Motor neuron (in vitro differentiated cells): ENCODE measurements around the gene UNC13C. TPM values are rescaled to one million over a fixed set of nuclear protein-coding genes. Genes with fewer than 3 reads are reported as not detected.
A peak's percentile ranks its signal among the peaks of the same experiment; 100 is the strongest.
"Not testable (repeated sequence)": the region's sequence is repeated elsewhere in the genome, so short reads cannot be mapped to it uniquely, and the experiment has no call there.

Source experiments
- ATAC-seq, 8 experiments: fragments of 200-7000 bp; cut with Tn5 transposase; replicated peaks in 6 of 8; 2 replicates each; pipeline ENCODE4 v1.8.0; 2021; ENCODE audit warnings: mild to moderate bottlenecking in 8 of 8, moderate library complexity in 8 of 8
- H3K27ac ChIP-seq, 2 donors: fragments of 250-450 bp; sonication (Bioruptor Pico); 2 replicates each; pipeline ENCODE4 v1.9.0; 2021; ENCODE audit warnings: antibody characterized with exemption in 2 of 2, mild to moderate bottlenecking in 2 of 2, moderate library complexity in 1 of 2
- H3K4me1 ChIP-seq, 2 donors: fragments of 250-450 bp; sonication (Bioruptor Pico); replicated peaks in 1 of 2; 2 replicates each; pipeline ENCODE4 v1.6.1; 2021; ENCODE audit warnings: antibody characterized with exemption in 2 of 2, mild to moderate bottlenecking in 2 of 2, moderate library complexity in 1 of 2
- H3K4me3 ChIP-seq, 5 donors: fragments of 250-450 bp; sonication (Bioruptor Pico); 2 replicates each; pipeline ENCODE4 v1.9.0; 2021; ENCODE audit warnings: antibody characterized with exemption in 5 of 5, mild to moderate bottlenecking in 5 of 5, moderate library complexity in 4 of 5
- WGBS, 10 experiments: fragments of 450-650 bp; shearing (Covaris generic); methylation state at CpG; one replicate each; pipeline ENCODE4 v1.0.0; 2022; 5-methylcytosine and 5-hydroxymethylcytosine counted together
- in situ Hi-C, 9 experiments: fragments of 400-800 bp; cut with MboI; loops; one replicate each; pipeline ENCODE4 v1.15.0; 2021; ENCODE audit warnings: low sequenced_read_pairs in 9 of 9, low pct_unique_long_range_greater_than_20kb in 2 of 9; ENCODE audit not compliant: unreplicated experiment in 9 of 9
- total RNA-seq, 8 experiments: library from RNA; unstranded; fragments of 300-600 nt; gene quantifications; 2 replicates each; pipeline versions ENCODE4 v1.2.3 to v1.2.4, GENCODE V29; 2022

The UNC13C gene
- 1 to 10 TPM in 1 of 8 experiments, under 1 TPM in 5, not detected in 2; 0.10 to 1.1 (median 0.26) TPM for total RNA-seq

- no peak within 1 kb of the TSS for H3K27ac ChIP-seq
- WGBS, 10 experiments, result 0 to 53% (median 4%) methylated on average over 1 to 11 of the region's 30 CpGs
- peaks cover 0 to 17% of the 10 kb centered on the region in 2 donors for H3K4me1 ChIP-seq
- H3K4me3 ChIP-seq, result peak within 1 kb of the TSS; percentile 25 to 45 (median 40)
- peak in 6 of 8 experiments; percentile 35 to 91 (median 88) for ATAC-seq
- in situ Hi-C loops, result no loop called here
These were observed at the start of gene UNC13C for GRCh38 chr15:53978253-53978906. TSS of gene UNC13C (plus strand) at chr15:53978441. CDS start at chr15:54012904, 34,463 bp downstream.

GRCh38 chr15:53936137-53936536 lies 42.1 kb upstream of the UNC13C start:
- no peak for ATAC-seq
- no peak overlapping the region for H3K4me3 ChIP-seq
- no peaks in the 10 kb centered on the region for H3K4me1 ChIP-seq
- H3K27ac ChIP-seq, result no peak overlapping the region
- in situ Hi-C loops, result no loop called here

- ATAC-seq, H3K4me3 ChIP-seq, in situ Hi-C loops, H3K4me1 ChIP-seq, H3K27ac ChIP-seq: not testable (repeated sequence)
- 0 to 100% (median 67%) methylated on average over 1 to 2 of the region's 2 CpGs; no CpG with 5 or more reads in 1 of the 10 experiments for WGBS, 10 experiments
These were observed 40.6 kb upstream of the UNC13C start for GRCh38 chr15:53937632-53938031.

- H3K4me1 ChIP-seq, result no peaks in the 10 kb centered on the region
- in situ Hi-C loops, result loop anchor here in 1 of 9 experiments (25.0 kb wide), 1 partner anchor 1212 kb away; no protein-coding TSS in a partner anchor
- H3K27ac ChIP-seq, result no peak overlapping the region
- WGBS, 10 experiments, result 0 to 100% (median 50%) methylated on average over 1 to 3 of the region's 3 CpGs; no CpG with 5 or more reads in 1 of the 10 experiments
- ATAC-seq, result peak in 2 of 8 experiments; percentile 18 to 57
- H3K4me3 ChIP-seq, result no peak overlapping the region
These were observed 27.7 kb upstream of the UNC13C start for GRCh38 chr15:53950572-53950971.

GRCh38 chr15:53955396-53955795 lies 22.8 kb upstream of the UNC13C start:
- H3K27ac ChIP-seq, result no peak overlapping the region
- in situ Hi-C loops, result loop anchor here in 1 of 9 experiments (25.0 kb wide), 1 partner anchor 1207 kb away; no protein-coding TSS in a partner anchor
- H3K4me1 ChIP-seq, result no peaks in the 10 kb centered on the region
- no peak for ATAC-seq
- no peak overlapping the region for H3K4me3 ChIP-seq

GRCh38 chr15:53962646-53963561 lies 15.3 kb upstream of the UNC13C start:
- H3K4me3 ChIP-seq, result no peak overlapping the region
- ATAC-seq, result no peak
- in situ Hi-C loops, result loop anchor here in 1 of 9 experiments (25.0 kb wide), 1 partner anchor 1199 kb away; no protein-coding TSS in a partner anchor
- H3K27ac ChIP-seq, result no peak overlapping the region
- WGBS, 10 experiments, result 0 to 39% (median 9%) methylated on average over 1 to 4 of the region's 4 CpGs; no CpG with 5 or more reads in 2 of the 10 experiments
- peaks cover 0 to 4% of the 10 kb centered on the region in 2 donors for H3K4me1 ChIP-seq

- no peak overlapping the region for H3K4me3 ChIP-seq
- H3K4me1 ChIP-seq, result peaks cover 0 to 4% of the 10 kb centered on the region in 2 donors
- no peak for ATAC-seq
- in situ Hi-C loops, result loop anchor here in 1 of 9 experiments (25.0 kb wide), 1 partner anchor 1198 kb away; no protein-coding TSS in a partner anchor
- H3K27ac ChIP-seq, result no peak overlapping the region
These were observed 14.4 kb upstream of the UNC13C start for GRCh38 chr15:53963801-53964200.

- 0 to 100% (median 43%) methylated on average over 1 to 2 of the region's 2 CpGs; no CpG with 5 or more reads in 2 of the 10 experiments for WGBS, 10 experiments
- no peak for ATAC-seq
- in situ Hi-C loops, result loop anchor here in 1 of 9 experiments (25.0 kb wide), 1 partner anchor 1188 kb away; no protein-coding TSS in a partner anchor
- no peak overlapping the region for H3K27ac ChIP-seq
- peaks cover 0 to 16% of the 10 kb centered on the region in 2 donors for H3K4me1 ChIP-seq
- no peak overlapping the region for H3K4me3 ChIP-seq
These were observed 4.1 kb upstream of the UNC13C start for GRCh38 chr15:53974121-53974520.

GRCh38 chr15:53974813-53975212 lies 3.4 kb upstream of the UNC13C start:
- WGBS, 10 experiments, result 0 to 92% (median 52%) methylated on average over 1 to 3 of the region's 3 CpGs; no CpG with 5 or more reads in 3 of the 10 experiments
- Histone ChIP-seq H3K4me1 (peaks cover 0 to 17% of the 10 kb centered on the region in 2 donors), H3K4me3 (no peak overlapping the region), H3K27ac (no peak overlapping the region)
- in situ Hi-C loops, result loop anchor here in 1 of 9 experiments (25.0 kb wide), 1 partner anchor 1187 kb away; no protein-coding TSS in a partner anchor
- no peak for ATAC-seq

- H3K4me1 ChIP-seq, result peaks cover 0 to 17% of the 10 kb centered on the region in 2 donors
- peak in 4 of 8 experiments; percentile 82 to 89 (median 85) for ATAC-seq
- H3K27ac ChIP-seq, result no peak overlapping the region
- 0 to 51% (median 29%) methylated on average over 1 to 8 of the region's 8 CpGs; no CpG with 5 or more reads in 2 of the 10 experiments for WGBS, 10 experiments
- in situ Hi-C loops, result no loop called here
- no peak overlapping the region for H3K4me3 ChIP-seq
These were observed 1.3 kb upstream of the UNC13C start for GRCh38 chr15:53976844-53977392.

- no peak overlapping the region for H3K27ac ChIP-seq
- H3K4me1 ChIP-seq, result peaks cover 0 to 17% of the 10 kb centered on the region in 2 donors
- ATAC-seq, result no peak
- 0 to 100% (median 47%) methylated on average over 1 to 4 of the region's 4 CpGs for WGBS, 10 experiments
- peak overlapping the region; percentile 25 to 45 (median 40) for H3K4me3 ChIP-seq
- in situ Hi-C loops, result no loop called here
These were observed 979 bp downstream of the UNC13C start for GRCh38 chr15:53979051-53979788.

GRCh38 chr15:53980021-53980420 lies 1.8 kb downstream of the UNC13C start:
- 0 to 100% (median 60%) methylated on average over 1 to 2 of the region's 2 CpGs; no CpG with 5 or more reads in 1 of the 10 experiments for WGBS, 10 experiments
- in situ Hi-C loops, result no loop called here
- Histone ChIP-seq H3K4me1 (peaks cover 0 to 17% of the 10 kb centered on the region in 2 donors), H3K27ac (no peak overlapping the region), H3K4me3 (no peak overlapping the region)
- no peak for ATAC-seq
